ENCODE measurements around the gene TXNDC15.

- TF ChIP-seq CTCF (IDR thresholded peaks at IDR 0.05): no peak
- no peak for TF ChIP-seq POLR2A (IDR thresholded peaks at IDR 0.05)
- TF ChIP-seq POLR2AphosphoS5 (IDR thresholded peaks at IDR 0.05; ENCODE audit: insufficient read depth in 1 of 2, low read depth in 1 of 2): no peak
Observed at GRCh38 chr5:134864707-134865106, 9.5 kb upstream of the TXNDC15 start.
